Heart left ventricle (tissue), 16 donors: ENCODE measurements around the gene NEURL4. TPM values are rescaled to one million over a fixed set of nuclear protein-coding genes. Genes with fewer than 3 reads are reported as not detected.
"Not testable (repeated sequence)": the region's sequence is repeated elsewhere in the genome, so short reads cannot be mapped to it uniquely, and the experiment has no call there.

Experiments used
- ATAC-seq, 4 donors: fragments of 200-7000 bp; cut with Tn5 transposase; one replicate each; pipeline ENCODE4 v1.9.1; 2020 to 2022; ENCODE audit warnings: moderate library complexity in 4 of 4, mild to moderate bottlenecking in 3 of 4, moderate number of reproducible peaks in 1 of 4
- DNase-seq, 5 donors: peaks; one replicate each; pipeline ENCODE4 v3.0.0-alpha.2; 2020
- H3K27ac ChIP-seq, 12 donors: fragments of 200-600 bp; sonication (generic) in 4 of 12; one replicate each; pipeline versions ENCODE4 v1.5.0 to v1.8.0; 2016 to 2022; ENCODE audit warnings: mild to moderate bottlenecking in 2 of 12
- H3K27me3 ChIP-seq, 9 donors: fragments of 200-600 bp; sonication (generic) in 2 of 9; one replicate each; pipeline versions ENCODE4 v1.5.1 to v1.8.0; 2016 to 2022; ENCODE audit warnings: mild to moderate bottlenecking in 3 of 9
- H3K36me3 ChIP-seq, 9 donors: fragments of 200-600 bp; sonication (generic) in 2 of 9; one replicate each; pipeline versions ENCODE4 v1.5.0 to v1.8.0; 2018 to 2022; ENCODE audit warnings: mild to moderate bottlenecking in 2 of 9
- H3K4me1 ChIP-seq, 12 donors: fragments of 200-600 bp; sonication (generic) in 4 of 12; one replicate each; pipeline versions ENCODE4 v1.5.0 to v1.8.0; 2016 to 2022; ENCODE audit warnings: mild to moderate bottlenecking in 3 of 12
- H3K4me3 ChIP-seq, 12 donors: fragments of 200-600 bp; sonication (generic) in 4 of 12; one replicate each; pipeline versions ENCODE4 v1.5.0 to v1.8.0; 2017 to 2022; ENCODE audit warnings: mild to moderate bottlenecking in 9 of 12, moderate library complexity in 4 of 12
- H3K9me3 ChIP-seq, 12 donors: fragments of 200-600 bp; sonication (generic) in 4 of 12; one replicate each; pipeline versions ENCODE4 v1.5.0 to v1.8.0; 2016 to 2022; ENCODE audit warnings: mild to moderate bottlenecking in 1 of 12
- POLR2A ChIP-seq, 2 donors: fragments of 450-650 bp; IDR thresholded peaks; one replicate each; pipeline ENCODE4 v1.6.1; 2017; ENCODE audit warnings: antibody characterized with exemption in 2 of 2, mild to moderate bottlenecking in 2 of 2, moderate library complexity in 2 of 2
- WGBS, 4 donors: extraction: QIAGEN DNeasy Blood & Tissue Kit in 2 of 4; methylation state at CpG; one replicate each; pipeline versions ENCODE4 v1.1.5 to v1.1.7; 2013 to 2018; 5-methylcytosine and 5-hydroxymethylcytosine counted together
- intact Hi-C, 10 donors: fragments of 100-400 bp; cut with DNase I; formaldehyde crosslinking; loops; one replicate each; pipeline versions ENCODE4 v1.11.1 to v1.14.2; 2022
- polyA plus RNA-seq, 2 donors: library from polyadenylated mRNA; stranded (reverse); fragments of 200-250 nt; gene quantifications; one replicate each; pipeline ENCODE4 v1.2.3, GENCODE V29; 2013
- total RNA-seq, 9 donors: library from RNA; depleted of rRNA in 2 of 9; stranded (reverse); fragments of >200 nt in 2 of 9; fragmentation: NEBNext Ultra II Directional in 3 of 9; extraction: Animal tissue kit (Norgen Biotek cat#: 25700) in 3 of 9; gene quantifications; one replicate each; pipeline versions ENCODE4 v1.1.0 to v1.2.4, GENCODE V29; 2016 to 2023
- TF ChIP-seq, protein P1 (sequence below), 12 donors: fragments of 200-600 bp; sonication (generic) in 4 of 12; IDR thresholded peaks; one replicate each; pipeline versions ENCODE4 v1.5.0 to v1.8.0; 2018 to 2022; ENCODE audit warnings: antibody characterized with exemption in 12 of 12, mild to moderate bottlenecking in 5 of 12
- donor health status: ischemic (EF 13 %, LVEDD 7.1; RV severe dilation, severe dysfunction).
- donor health status: healthy with polysubstance abuse.
- donor health status: DM: no; HTN: yes; CAD: no.
- donor health status: DM: no; HTN: no; CAD: no.
- donor health status: ischemic (EF 25% LVEDD 6.9; RV normal size, moderate dysfunction).
- donor health status: ischemic (EF 25% LVEDD 5.7; RV mildly dilated, moderate dysfunction).
- donor health status: healthy.
- donor health status: DM: yes; HTN: yes; CAD: no.
- donor health status: ischemic (EF 35%, LVEDD 5.7; RV mildly dilated, moderate dysfunction).
- donor health status: nonischemic (EF 11% LVEDD 7.7; RV severe dilation, severe dysfunction).
- donor health status: DM: yes; HTN: yes; CAD: no.
- donor health status: PGD.
- donor health status: ischemic (EF 29% LVEDD 5.4; RV normal size, mild dysfunction).
- donor health status: nonischemic (EF 23%, LVEDD 6.1; RV moderate dilation, normal function).

NEURL4 gene
- total and polyA plus RNA-seq, 11 donors: 13.6 to 39.2 (median 27.6) TPM

DNA sequence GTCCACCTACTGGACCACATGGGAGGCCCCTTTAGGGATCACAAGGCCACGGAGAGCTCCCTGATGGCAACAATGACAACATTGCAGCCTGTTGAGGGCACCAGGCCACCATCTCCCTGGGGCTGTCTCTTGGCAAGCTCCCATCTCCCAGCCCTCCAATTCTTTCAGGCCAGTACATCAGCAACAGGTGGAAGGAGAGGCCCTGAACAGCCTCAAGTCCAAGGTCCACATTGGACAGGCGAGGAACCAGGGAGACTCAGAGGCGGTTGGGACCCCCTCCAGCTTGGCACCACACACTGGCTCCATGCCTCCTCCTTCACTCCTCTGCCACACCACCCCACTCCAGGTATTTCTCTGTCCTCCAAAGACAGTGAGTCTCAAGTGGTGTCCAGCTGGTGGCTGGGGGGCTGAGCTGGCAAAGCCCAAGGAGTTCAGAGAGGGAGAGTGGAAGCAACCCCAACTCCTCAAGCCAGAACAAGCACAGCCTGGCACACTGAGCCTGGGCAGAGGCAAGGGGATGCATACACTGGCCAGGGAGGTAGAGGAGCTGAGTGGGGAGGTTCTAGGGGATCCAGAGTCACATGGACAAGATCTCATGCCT, 5.9 kb upstream of the NEURL4 start:
- DNase-seq: no peak
- H3K27me3 ChIP-seq: peaks cover 0 to 47% (median 5%) of the 10 kb centered on the region in 9 donors

DNA sequence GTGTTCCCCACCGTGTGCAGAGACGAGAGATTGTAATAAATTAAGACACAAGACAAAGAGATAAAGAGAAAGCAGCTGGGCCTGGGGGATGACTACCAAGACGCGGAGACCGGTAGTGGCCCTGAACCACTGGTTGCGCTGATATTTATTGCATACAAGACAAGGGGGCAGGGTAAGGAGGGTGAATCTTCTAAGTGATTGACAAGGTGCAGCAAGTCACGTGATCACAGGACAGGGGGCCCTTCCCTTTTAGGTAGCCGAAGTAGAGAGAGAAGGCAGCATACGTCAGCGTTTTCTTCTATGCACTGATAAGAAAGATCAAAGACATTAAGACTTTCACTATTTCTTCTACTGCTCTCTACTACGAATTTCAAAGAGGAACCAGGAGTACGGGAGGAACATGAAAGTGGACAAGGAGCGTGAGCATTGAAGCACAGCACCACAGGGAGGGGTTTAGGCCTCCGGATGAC, 3.5 kb upstream of the NEURL4 start:
- intact Hi-C loops, H3K4me3 ChIP-seq, H3K36me3 ChIP-seq, ATAC-seq, DNase-seq, H3K9me3 ChIP-seq: not testable (repeated sequence)
- peak overlapping the region in 1 of 12 donors; percentile 37 for H3K27ac ChIP-seq
- peaks cover 0 to 35% (median 0%) of the 10 kb centered on the region in 9 donors for H3K27me3 ChIP-seq
- WGBS, 4 donors: 46 to 52% (median 48%) methylated on average over 14 of the region's 14 CpGs
- H3K4me1 ChIP-seq: peaks cover 0 to 39% (median 16%) of the 10 kb centered on the region in 12 donors

More for the DNA sequence above, 5.9 kb upstream of the NEURL4 start:
- Histone ChIP-seq H3K27ac (no peak overlapping the region), H3K4me3 (no peak overlapping the region), H3K9me3 (no peaks in the 10 kb centered on the region), H3K4me1 (peaks cover 0 to 38% (median 6%) of the 10 kb centered on the region in 12 donors), H3K36me3 (no peaks in the 10 kb centered on the region)
- intact Hi-C loops: no loop called here
- ATAC-seq: no peak
- WGBS, 4 donors: 81 to 91% (median 89%) methylated on average over 3 of the region's 3 CpGs
- no peak for TF ChIP-seq POLR2A (IDR thresholded peaks at IDR 0.05)
- TF ChIP-seq, protein P1, sequence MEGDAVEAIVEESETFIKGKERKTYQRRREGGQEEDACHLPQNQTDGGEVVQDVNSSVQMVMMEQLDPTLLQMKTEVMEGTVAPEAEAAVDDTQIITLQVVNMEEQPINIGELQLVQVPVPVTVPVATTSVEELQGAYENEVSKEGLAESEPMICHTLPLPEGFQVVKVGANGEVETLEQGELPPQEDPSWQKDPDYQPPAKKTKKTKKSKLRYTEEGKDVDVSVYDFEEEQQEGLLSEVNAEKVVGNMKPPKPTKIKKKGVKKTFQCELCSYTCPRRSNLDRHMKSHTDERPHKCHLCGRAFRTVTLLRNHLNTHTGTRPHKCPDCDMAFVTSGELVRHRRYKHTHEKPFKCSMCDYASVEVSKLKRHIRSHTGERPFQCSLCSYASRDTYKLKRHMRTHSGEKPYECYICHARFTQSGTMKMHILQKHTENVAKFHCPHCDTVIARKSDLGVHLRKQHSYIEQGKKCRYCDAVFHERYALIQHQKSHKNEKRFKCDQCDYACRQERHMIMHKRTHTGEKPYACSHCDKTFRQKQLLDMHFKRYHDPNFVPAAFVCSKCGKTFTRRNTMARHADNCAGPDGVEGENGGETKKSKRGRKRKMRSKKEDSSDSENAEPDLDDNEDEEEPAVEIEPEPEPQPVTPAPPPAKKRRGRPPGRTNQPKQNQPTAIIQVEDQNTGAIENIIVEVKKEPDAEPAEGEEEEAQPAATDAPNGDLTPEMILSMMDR (IDR thresholded peaks at IDR 0.05): no peak

DNA sequence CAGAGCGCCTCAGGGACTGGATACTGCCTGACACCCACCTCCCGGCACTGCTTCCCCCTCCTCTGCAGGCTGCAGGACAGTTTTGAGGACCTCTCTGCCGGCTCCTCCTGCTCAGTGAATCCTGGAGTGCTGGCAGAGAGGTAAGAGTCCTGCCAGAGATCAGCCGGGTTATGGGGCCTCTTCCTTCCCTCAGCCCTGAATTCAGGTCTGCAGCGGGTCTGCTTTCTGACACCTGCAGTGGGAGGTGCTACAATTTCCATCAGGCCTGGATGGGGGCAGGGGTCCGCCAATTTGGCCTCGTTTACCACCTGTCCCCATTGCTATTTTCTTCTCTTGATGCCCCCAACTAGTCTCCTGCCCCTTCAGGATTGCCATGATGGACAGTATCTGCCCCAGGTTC, 3.0 kb upstream of the NEURL4 start:
- Histone ChIP-seq H3K27ac (peak overlapping the region in 1 of 12 donors; percentile 37), H3K4me1 (peaks cover 0 to 33% (median 16%) of the 10 kb centered on the region in 12 donors), H3K4me3 (no peak overlapping the region), H3K27me3 (peaks cover 0 to 34% (median 0%) of the 10 kb centered on the region in 9 donors), H3K36me3 (no peaks in the 10 kb centered on the region), H3K9me3 (no peaks in the 10 kb centered on the region)
- intact Hi-C loops: no loop called here
- 47 to 59% (median 56%) methylated on average over 7 of the region's 7 CpGs for WGBS, 4 donors
- DNase-seq: no peak
- TF ChIP-seq, protein P1 (IDR thresholded peaks at IDR 0.05): no peak
- no peak for TF ChIP-seq POLR2A (IDR thresholded peaks at IDR 0.05)
- ATAC-seq: no peak

DNA sequence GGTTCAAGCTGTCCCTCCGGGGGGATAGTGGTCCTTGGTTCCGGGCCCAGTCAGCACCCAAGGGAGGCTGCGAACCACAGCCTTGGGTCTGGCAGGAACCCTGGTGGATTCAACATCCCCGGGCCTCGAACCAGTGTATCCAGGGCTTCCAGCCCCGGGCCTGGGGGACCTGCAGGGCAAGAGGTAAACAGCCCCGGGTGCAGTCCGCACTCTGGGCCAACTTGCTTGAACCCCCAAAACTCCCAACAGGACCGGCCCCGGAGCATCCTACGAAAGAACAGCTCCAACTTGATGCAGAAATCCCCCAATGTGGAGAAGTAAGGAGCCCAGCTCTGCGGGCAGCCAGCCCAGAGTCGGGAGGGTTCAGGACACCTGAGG, 1.5 kb upstream of the NEURL4 start:
- no peaks in the 10 kb centered on the region for H3K9me3 ChIP-seq
- ATAC-seq (no peak), DNase-seq (no peak)
- peak overlapping the region in 11 of 12 donors; percentile 81 to 97 (median 90) for H3K27ac ChIP-seq
- peak overlapping the region; percentile 67 to 95 (median 90) for H3K4me3 ChIP-seq
- intact Hi-C loops: loop anchor here in 1 of 10 donors (1.0 kb wide), 1 partner anchor 20 kb away; no protein-coding TSS in a partner anchor
- WGBS, 4 donors: 58 to 96% (median 67%) methylated on average over 6 to 13 of the region's 13 CpGs
- TF ChIP-seq, protein P1 (IDR thresholded peaks at IDR 0.05): no peak
- no peak for TF ChIP-seq POLR2A (IDR thresholded peaks at IDR 0.05)
- peaks cover 0 to 19% (median 0%) of the 10 kb centered on the region in 9 donors for H3K27me3 ChIP-seq
- H3K4me1 ChIP-seq: peaks cover 0 to 24% (median 16%) of the 10 kb centered on the region in 12 donors
- H3K36me3 ChIP-seq: peaks cover 0 to 13% (median 11%) of the 10 kb centered on the region in 9 donors
